ENCODE data around the gene PPP4R4.

PPP4R4 gene

DNA sequence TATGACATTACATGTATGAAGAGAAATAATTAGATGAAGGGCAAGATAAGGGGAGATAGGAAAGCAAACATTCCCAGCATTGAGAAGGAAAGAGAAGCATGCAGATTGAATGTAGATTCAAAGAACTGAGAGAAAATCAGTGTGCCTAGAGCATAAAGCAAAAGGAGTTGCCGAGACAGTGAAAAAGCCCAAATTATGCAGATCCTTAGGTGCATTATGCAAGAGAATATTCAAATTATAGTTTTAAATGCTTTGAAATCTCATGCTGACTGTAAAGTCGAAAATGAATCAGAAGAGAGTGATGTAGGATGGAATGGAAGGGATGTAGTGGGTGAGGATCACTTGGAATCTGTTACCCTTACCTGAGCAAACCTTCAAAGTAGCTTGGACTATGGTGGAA lies 49.9 kb downstream of the PPP4R4 start:
- Histone ChIP-seq H2AFZ (ENCODE audit: low read depth, low read length) (no peak overlapping the region), H3K36me3 (replicated peaks; ENCODE audit: low read depth, low read length) (peaks cover 5% of the 10 kb centered on the region), H3K9me3 (ENCODE audit: insufficient read depth, low read length) (peaks cover 17% of the 10 kb centered on the region), H3K79me2 (ENCODE audit: low read length) (no peaks in the 10 kb centered on the region), H3K9ac (ENCODE audit: low read length) (no peak overlapping the region), H4K20me1 (ENCODE audit: insufficient read depth, low read length) (no peaks in the 10 kb centered on the region), H3K4me1 (ENCODE audit: low read length) (peaks cover 18% of the 10 kb centered on the region), H3K27ac (ENCODE audit: low read length) (no peak overlapping the region), H3K27me3 (ENCODE audit: low read depth, low read length) (no peaks in the 10 kb centered on the region), H3K4me3 (ENCODE audit: low read length) (no peak overlapping the region), H3K4me2 (ENCODE audit: low read length) (peak overlapping the region; percentile 9; the same call in 1 of the 2 replicates)
- TF ChIP-seq EZH2phosphoT487 (IDR thresholded peaks at IDR 0.05; ENCODE audit: low read depth) = no peak
- TF ChIP-seq, protein P1, sequence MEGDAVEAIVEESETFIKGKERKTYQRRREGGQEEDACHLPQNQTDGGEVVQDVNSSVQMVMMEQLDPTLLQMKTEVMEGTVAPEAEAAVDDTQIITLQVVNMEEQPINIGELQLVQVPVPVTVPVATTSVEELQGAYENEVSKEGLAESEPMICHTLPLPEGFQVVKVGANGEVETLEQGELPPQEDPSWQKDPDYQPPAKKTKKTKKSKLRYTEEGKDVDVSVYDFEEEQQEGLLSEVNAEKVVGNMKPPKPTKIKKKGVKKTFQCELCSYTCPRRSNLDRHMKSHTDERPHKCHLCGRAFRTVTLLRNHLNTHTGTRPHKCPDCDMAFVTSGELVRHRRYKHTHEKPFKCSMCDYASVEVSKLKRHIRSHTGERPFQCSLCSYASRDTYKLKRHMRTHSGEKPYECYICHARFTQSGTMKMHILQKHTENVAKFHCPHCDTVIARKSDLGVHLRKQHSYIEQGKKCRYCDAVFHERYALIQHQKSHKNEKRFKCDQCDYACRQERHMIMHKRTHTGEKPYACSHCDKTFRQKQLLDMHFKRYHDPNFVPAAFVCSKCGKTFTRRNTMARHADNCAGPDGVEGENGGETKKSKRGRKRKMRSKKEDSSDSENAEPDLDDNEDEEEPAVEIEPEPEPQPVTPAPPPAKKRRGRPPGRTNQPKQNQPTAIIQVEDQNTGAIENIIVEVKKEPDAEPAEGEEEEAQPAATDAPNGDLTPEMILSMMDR (IDR thresholded peaks at IDR 0.05; ENCODE audit: low read depth, low read length) = no peak

DNA sequence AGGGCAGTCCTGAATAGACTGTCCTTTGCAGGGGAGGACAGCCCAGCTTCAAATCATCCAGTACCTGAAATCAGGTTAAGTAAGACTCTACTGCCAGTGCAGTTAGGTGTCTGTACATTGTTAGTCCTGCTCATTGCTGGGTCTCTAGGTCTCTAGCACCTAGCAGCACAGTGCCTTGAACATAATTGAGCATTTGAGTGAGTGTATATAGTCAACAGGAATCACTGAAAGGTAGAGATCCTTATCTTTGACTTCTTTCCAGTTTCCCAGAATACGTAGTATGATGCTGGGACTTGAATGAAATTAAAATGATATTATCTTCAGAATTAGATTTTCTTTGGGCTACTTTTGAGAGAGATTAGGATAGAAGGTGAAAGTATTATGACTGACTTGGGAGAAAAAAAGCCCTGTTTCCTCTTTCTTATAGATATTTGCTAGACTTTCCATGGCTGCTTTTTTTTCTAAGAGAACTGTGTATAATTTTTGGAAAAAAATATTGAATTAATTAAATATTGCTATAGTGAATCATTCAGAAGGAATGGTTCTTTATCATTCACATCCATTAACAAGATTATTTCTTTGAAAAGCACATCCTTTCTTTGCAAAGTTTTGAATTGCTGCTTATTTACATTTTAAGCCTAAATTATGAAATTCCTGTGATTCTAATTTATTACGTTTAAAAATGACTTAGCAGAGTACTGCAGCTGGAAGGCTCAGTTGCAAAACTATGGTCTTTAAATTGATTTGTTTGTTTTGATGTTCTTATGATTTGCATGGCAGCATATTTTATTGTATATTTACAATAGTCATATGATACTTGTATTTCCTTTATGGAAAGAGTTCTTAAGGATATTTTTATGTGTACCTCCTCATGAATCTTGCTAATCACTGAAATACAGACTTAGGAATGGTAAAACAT lies 51.6 kb downstream of the PPP4R4 start:
- Histone ChIP-seq H3K79me2 (ENCODE audit: low read length) (no peaks in the 10 kb centered on the region), H3K9me3 (ENCODE audit: insufficient read depth, low read length) (peaks cover 17% of the 10 kb centered on the region), H3K4me3 (ENCODE audit: low read length) (no peak overlapping the region), H2AFZ (ENCODE audit: low read depth, low read length) (no peak overlapping the region), H4K20me1 (ENCODE audit: insufficient read depth, low read length) (no peaks in the 10 kb centered on the region), H3K4me2 (ENCODE audit: low read length) (no peak overlapping the region), H3K27me3 (ENCODE audit: low read depth, low read length) (no peaks in the 10 kb centered on the region), H3K27ac (ENCODE audit: low read length) (no peak overlapping the region), H3K9ac (ENCODE audit: low read length) (no peak overlapping the region), H3K36me3 (replicated peaks; ENCODE audit: low read depth, low read length) (peaks cover 5% of the 10 kb centered on the region), H3K4me1 (ENCODE audit: low read length) (peaks cover 18% of the 10 kb centered on the region)
- TF ChIP-seq, protein P1 (IDR thresholded peaks at IDR 0.05; ENCODE audit: low read depth, low read length) = no peak
- TF ChIP-seq EZH2phosphoT487 (IDR thresholded peaks at IDR 0.05; ENCODE audit: low read depth) = no peak

DNA sequence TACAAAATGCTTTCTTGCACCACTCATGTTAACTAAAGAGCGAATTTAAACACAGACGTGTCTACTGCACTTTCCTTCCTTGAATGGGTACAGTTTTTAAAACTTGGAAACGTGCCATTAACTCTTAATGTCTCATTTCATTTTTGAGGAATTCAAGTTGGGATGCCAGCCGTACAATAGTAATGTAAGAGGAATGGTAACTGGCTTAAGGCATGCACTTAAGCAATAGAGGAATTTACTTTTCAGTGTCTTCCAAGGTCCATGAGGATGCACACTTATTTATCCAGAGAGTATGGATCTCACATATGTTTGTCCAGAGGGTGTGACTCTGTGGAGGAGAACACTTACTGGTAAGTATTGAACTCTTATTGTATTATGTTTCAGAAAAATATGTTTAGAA lies 52.9 kb downstream of the PPP4R4 start:
- Histone ChIP-seq H3K4me3 (ENCODE audit: low read length) (no peak overlapping the region), H3K9me3 (ENCODE audit: insufficient read depth, low read length) (peaks cover 10% of the 10 kb centered on the region), H3K27me3 (ENCODE audit: low read depth, low read length) (no peaks in the 10 kb centered on the region), H3K4me2 (ENCODE audit: low read length) (no peak overlapping the region), H2AFZ (ENCODE audit: low read depth, low read length) (no peak overlapping the region), H3K36me3 (replicated peaks; ENCODE audit: low read depth, low read length) (no peaks in the 10 kb centered on the region), H3K9ac (ENCODE audit: low read length) (no peak overlapping the region), H4K20me1 (ENCODE audit: insufficient read depth, low read length) (no peaks in the 10 kb centered on the region), H3K79me2 (ENCODE audit: low read length) (no peaks in the 10 kb centered on the region), H3K4me1 (ENCODE audit: low read length) (peaks cover 18% of the 10 kb centered on the region), H3K27ac (ENCODE audit: low read length) (no peak overlapping the region)
- no peak for TF ChIP-seq EZH2phosphoT487 (IDR thresholded peaks at IDR 0.05; ENCODE audit: low read depth)
- TF ChIP-seq, protein P1 (IDR thresholded peaks at IDR 0.05; ENCODE audit: low read depth, low read length) = no peak

DNA sequence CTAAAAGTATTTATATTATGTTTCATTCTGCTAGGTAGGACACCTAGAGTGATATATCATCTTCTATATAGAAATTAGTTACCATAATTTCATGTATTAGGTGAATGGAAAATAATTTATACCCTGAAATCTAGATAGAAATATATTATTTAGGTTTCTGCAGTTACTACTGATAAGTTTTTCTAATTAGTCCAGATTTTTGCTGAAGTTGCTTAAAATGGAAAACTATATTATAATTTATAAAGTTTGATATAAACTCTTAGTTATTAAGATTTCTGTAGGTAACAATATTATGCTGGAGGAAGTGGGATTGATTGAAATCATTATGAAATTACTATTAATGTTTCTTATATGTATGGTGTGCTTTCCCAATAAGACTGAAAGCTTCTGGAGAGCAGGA lies 62.9 kb downstream of the PPP4R4 start:
- H3K27me3 ChIP-seq (ENCODE audit: low read depth, low read length) = no peaks in the 10 kb centered on the region
- no peak overlapping the region for H3K27ac ChIP-seq (ENCODE audit: low read length)
- H2AFZ ChIP-seq (ENCODE audit: low read depth, low read length) = no peak overlapping the region
- H3K9ac ChIP-seq (ENCODE audit: low read length) = no peak overlapping the region
- no peaks in the 10 kb centered on the region for H4K20me1 ChIP-seq (ENCODE audit: insufficient read depth, low read length)
- no peaks in the 10 kb centered on the region for H3K36me3 ChIP-seq (replicated peaks; ENCODE audit: low read depth, low read length)
- H3K79me2 ChIP-seq (ENCODE audit: low read length) = no peaks in the 10 kb centered on the region
- H3K4me1 ChIP-seq (ENCODE audit: low read length) = no peaks in the 10 kb centered on the region
- TF ChIP-seq, protein P1 (IDR thresholded peaks at IDR 0.05; ENCODE audit: low read depth, low read length) = no peak
- TF ChIP-seq EZH2phosphoT487 (IDR thresholded peaks at IDR 0.05; ENCODE audit: low read depth) = no peak
- H3K4me2 ChIP-seq (ENCODE audit: low read length) = no peak overlapping the region
- H3K4me3 ChIP-seq (ENCODE audit: low read length) = no peak overlapping the region
- H3K9me3 ChIP-seq (ENCODE audit: insufficient read depth, low read length) = no peaks in the 10 kb centered on the region

Measured in OCI-LY3 (cell line).